Lower leg skin (tissue), 4 donors: Measurements from ENCODE around the gene HOXA7. TPM values are rescaled to one million over a fixed set of nuclear protein-coding genes. Genes with fewer than 3 reads are reported as not detected.
A peak's percentile ranks its signal among the peaks of the same experiment; 100 is the strongest.

Experiments used
- DNase-seq, 2 donors: peaks; one replicate each; pipeline ENCODE4 v3.0.0-alpha.2; 2019; ENCODE audit warnings: low spot score in 2 of 2
- H3K4me3 ChIP-seq: fragments of 200-600 bp; sonication (generic); 2 replicates; pipeline ENCODE4 v1.5.1; 2017; ENCODE audit warnings: mild to moderate bottlenecking, low read depth; ENCODE audit not compliant: poor library complexity, severe bottlenecking
- POLR2A ChIP-seq, 2 donors: fragments of 450-650 bp; IDR thresholded peaks; one replicate each; pipeline ENCODE4 v1.6.1; 2016 to 2017; ENCODE audit warnings: antibody characterized with exemption in 2 of 2, mild to moderate bottlenecking in 1 of 2, moderate library complexity in 1 of 2
- WGBS, 2 donors: methylation state at CpG; one replicate each; pipeline ENCODE4 v1.1.5; 2018; 5-methylcytosine and 5-hydroxymethylcytosine counted together
- intact Hi-C: fragments of 100-400 bp; cut with DNase I; formaldehyde crosslinking; loops from one replicate; pipeline ENCODE4 v1.15.0; 2023; ENCODE audit warnings: low total_unique reads
- total RNA-seq, 4 donors: library from RNA; depleted of rRNA; stranded (reverse); fragments of >200 nt; gene quantifications; one replicate each; pipeline ENCODE4 v1.1.0, GENCODE V29; 2016
- TF ChIP-seq, protein P1 (sequence below), 3 donors: fragments of 450-650 bp; IDR thresholded peaks; one replicate each; pipeline ENCODE4 v1.5.1; 2016; ENCODE audit warnings: antibody characterized with exemption in 3 of 3, mild to moderate bottlenecking in 3 of 3, moderate library complexity in 2 of 3

HOXA7 gene
- total RNA-seq, 4 donors from 2014 or later = 10.0 to 26.1 (median 18.1) TPM

DNA sequence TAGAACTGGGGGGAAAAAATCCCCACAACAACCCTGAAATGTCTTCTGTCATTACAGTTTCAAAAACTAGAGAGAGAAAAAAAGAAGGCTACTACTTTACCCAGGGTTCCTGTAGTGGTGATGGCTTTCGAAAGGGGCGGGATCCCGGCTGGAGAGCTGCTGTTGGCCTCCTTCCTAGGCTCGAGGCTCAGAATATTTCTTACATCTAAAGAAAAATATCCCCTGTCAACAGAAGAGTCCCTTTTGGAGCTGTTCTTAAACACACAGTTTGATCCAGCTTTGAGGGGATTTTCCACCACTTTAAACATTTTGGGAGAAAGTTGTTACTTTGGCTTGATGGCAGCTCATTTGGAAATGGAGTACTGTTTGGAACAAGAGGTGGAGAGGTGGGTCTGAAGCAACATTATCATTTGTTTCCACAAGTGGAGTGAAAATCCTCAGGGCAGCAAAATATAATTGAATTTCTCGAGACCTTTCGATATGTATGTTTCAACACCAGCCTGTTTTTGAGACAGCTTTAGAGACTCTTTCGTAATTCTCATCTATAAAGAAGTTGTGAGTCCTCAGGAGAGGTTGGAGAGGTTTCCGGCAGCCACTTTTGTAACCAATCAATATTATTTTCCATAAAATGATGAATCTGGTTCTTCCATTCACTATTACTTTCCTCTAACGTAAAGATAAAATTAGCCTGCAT lies 38.4 kb upstream of the HOXA7 start:
- intact Hi-C loops = loop anchor here (10.0 kb wide), 1 partner anchor 830 kb away; no protein-coding TSS in a partner anchor
- H3K4me3 ChIP-seq = no peak overlapping the region
- peak in 1 of 2 donors; percentile 79 for DNase-seq
- WGBS, 2 donors = 42 to 48% methylated on average over 9 of the region's 9 CpGs
- TF ChIP-seq, protein P1, sequence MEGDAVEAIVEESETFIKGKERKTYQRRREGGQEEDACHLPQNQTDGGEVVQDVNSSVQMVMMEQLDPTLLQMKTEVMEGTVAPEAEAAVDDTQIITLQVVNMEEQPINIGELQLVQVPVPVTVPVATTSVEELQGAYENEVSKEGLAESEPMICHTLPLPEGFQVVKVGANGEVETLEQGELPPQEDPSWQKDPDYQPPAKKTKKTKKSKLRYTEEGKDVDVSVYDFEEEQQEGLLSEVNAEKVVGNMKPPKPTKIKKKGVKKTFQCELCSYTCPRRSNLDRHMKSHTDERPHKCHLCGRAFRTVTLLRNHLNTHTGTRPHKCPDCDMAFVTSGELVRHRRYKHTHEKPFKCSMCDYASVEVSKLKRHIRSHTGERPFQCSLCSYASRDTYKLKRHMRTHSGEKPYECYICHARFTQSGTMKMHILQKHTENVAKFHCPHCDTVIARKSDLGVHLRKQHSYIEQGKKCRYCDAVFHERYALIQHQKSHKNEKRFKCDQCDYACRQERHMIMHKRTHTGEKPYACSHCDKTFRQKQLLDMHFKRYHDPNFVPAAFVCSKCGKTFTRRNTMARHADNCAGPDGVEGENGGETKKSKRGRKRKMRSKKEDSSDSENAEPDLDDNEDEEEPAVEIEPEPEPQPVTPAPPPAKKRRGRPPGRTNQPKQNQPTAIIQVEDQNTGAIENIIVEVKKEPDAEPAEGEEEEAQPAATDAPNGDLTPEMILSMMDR (IDR thresholded peaks at IDR 0.05) = no peak
- TF ChIP-seq POLR2A (IDR thresholded peaks at IDR 0.05) = no peak

DNA sequence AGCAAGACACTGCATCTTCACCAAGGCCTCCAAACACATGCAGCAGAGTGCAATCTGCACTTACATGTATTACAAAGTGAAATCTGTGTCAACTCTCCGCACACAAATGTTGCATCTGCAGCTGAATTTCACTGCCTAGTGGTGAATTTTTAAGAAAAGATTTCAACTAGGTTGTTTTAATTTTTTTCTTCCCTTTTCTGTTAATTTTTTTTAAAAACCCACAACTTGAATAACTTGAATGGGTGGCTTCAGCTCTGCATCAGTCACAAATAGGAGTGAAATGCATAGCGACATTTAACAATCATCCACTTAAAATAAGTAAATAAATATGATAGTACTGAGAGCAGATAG lies 37.5 kb upstream of the HOXA7 start:
- no peak overlapping the region for H3K4me3 ChIP-seq
- no peak for DNase-seq
- TF ChIP-seq, protein P1 (IDR thresholded peaks at IDR 0.05) = no peak
- no peak for TF ChIP-seq POLR2A (IDR thresholded peaks at IDR 0.05)
- intact Hi-C loops = loop anchor here (10.0 kb wide), 1 partner anchor 831 kb away; no protein-coding TSS in a partner anchor
- 79 to 83% methylated on average over 2 of the region's 2 CpGs for WGBS, 2 donors

DNA sequence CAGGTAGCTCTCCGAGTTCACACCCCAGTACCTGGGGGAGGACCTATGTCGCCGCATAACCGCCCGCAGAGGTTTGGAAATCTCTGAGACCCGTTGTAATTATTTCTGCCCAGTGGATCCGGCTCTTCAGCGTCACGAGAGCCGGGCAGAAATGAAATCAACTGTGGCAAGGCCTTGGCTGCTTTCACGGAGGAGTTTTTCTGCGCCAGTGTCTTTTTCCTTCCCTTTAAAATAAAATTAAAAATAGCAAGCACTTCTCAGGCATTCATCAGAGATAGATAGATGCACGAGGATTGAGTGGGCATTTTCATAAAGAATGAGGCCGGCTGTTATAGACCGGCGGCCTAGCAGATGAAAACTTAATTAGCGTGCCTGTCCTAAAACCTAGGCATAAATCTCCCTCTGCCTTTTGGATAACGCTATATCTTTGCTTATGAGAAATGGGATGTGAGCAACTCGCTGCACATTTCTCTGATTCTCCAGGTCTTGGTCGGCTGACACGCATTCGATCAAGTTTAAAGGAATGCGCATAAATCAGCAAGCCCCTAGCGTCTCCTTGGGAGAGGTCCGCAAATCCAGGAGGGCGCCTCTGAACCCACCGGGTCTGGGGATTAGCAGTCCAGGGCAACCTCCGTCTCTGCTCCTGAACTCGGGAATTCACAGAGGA lies 37.0 kb upstream of the HOXA7 start:
- no peak overlapping the region for H3K4me3 ChIP-seq
- intact Hi-C loops = loop anchor here (10.0 kb wide), 1 partner anchor 831 kb away; no protein-coding TSS in a partner anchor
- TF ChIP-seq, protein P1 (IDR thresholded peaks at IDR 0.05) = no peak
- TF ChIP-seq POLR2A (IDR thresholded peaks at IDR 0.05) = no peak
- 51 to 53% methylated on average over 29 of the region's 29 CpGs for WGBS, 2 donors
- peak in 1 of 2 donors; percentile 75 for DNase-seq

DNA sequence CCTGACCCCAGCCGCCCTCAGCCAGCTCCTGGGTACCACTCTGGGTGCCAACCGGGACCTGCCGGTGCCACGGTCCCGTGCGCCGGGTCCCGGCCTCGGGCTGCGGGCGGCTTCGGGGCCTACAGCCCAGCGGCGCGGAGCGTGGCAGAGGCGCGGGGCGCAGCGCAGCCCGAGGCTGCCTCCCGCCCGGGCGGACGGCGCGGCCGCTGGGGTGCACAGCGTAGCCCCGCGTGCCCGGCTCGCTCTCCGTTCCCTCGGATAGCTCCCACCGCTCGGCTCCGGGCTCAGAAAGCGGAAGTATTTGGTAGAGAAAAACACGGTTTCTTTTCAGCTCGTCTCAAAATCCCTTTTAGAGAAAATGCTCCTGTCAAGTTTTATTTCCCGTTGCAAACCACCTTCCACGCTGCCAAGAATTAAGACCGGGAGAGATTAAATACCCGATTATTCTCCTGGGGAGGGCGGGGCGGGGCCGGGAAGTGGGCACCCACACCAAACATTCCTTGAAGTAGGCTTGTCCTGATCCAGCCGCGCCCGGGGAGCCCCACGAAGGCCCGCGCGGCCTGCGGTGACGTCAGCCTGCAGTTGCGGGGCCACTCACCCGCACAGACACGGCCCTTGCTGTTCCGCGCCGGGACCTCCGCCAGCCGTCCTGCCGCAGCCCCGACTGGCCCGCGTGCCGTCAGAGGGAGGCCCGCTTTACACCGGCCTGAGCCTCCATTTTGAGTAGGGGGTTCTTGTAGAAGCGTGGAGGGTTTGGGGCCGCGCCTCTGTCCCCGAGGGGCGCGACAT lies 36.3 kb upstream of the HOXA7 start:
- DNase-seq = peak in 1 of 2 donors; percentile 83
- intact Hi-C loops = loop anchor here (10.0 kb wide), 1 partner anchor 832 kb away; no protein-coding TSS in a partner anchor
- 9 to 12% methylated on average over 44 to 63 of the region's 78 CpGs for WGBS, 2 donors

More for the DNA sequence above, 36.3 kb upstream of the HOXA7 start:
- no peak overlapping the region for H3K4me3 ChIP-seq
- no peak for TF ChIP-seq POLR2A (IDR thresholded peaks at IDR 0.05)
- TF ChIP-seq, protein P1 (IDR thresholded peaks at IDR 0.05) = no peak
